NCI-H748 treated with DMSO at 0.1 percent for 48 hours (cell line): ENCODE results near the gene CEP250.
A peak's percentile ranks its signal among the peaks of the same experiment; 100 is the strongest.
"Not testable (repeated sequence)": the region's sequence is repeated elsewhere in the genome, so short reads cannot be mapped to it uniquely, and the experiment has no call there.

Experiments
- DNase-seq: peaks from one replicate; lab custom pipeline; 2025; lab: John Stamatoyannopoulos, UW

CEP250 gene

GRCh38 chr20:35451295-35451694 is 4.1 kb upstream of the CEP250 start:
- DNase-seq = no peak

GRCh38 chr20:35453647-35454046 is 1.8 kb upstream of the CEP250 start:
- no peak for DNase-seq

DNA sequence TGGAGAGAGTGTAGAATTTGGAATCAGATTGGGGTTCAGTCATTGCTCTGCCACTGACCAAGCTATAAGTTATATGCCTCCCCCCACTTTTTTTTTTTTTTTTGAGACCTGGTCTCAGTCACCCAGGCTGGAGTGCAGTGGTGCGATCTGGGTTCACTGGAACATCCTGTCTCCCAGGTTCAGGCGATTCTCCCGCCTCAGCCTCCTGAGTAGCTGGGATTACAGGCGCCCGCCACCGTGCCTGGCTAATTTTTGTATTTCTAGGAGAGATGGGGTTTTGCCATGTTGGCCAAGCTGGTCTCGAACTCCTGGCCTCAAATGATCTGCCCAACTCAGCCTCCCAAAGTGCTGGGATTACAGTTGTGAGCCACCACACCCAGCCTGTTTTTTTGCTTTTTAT is 1.3 kb downstream of the CEP250 start:
- not testable (repeated sequence) for DNase-seq

DNA sequence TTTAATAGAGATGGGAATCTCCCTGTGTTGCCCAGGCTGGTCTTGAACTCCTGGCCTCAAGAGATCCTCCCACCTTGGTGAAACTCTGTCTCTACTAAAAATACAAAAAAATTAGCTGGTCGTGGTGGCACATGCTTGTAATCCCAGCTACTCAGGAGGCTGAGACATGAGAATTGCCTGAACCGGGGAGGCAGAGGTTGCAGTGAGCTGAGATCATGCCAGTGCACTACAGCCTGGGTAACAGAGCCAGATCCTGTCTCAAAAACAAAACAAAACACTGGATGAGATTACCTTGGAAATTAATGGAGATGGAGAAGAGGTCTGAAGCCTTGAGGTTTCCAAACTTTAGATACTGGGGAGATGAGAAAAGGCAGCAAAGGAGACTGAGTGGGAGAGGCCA is 2.1 kb downstream of the CEP250 start:
- DNase-seq = not testable (repeated sequence)

GRCh38 chr20:35458388-35458787 is 3.0 kb downstream of the CEP250 start:
- no peak for DNase-seq

DNA sequence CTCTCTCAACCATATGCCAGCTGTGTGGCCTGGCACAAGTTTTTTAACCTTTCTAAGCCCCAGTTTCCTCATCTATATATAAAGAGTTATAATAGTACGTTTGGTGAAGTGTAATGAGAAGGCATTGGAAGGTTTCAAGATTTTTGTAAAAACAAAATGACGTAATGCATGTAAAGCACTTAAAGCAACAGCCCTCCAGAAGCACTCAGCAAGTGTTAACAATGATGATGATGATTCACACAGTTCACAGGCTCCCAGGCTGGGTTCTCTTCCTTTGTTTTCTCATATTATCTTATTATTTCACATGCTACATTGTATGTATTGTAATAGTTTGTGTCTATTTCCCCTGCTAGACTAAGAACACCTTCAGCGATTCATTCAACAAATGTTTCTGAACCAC is 6.2 kb downstream of the CEP250 start:
- DNase-seq = no peak

DNA sequence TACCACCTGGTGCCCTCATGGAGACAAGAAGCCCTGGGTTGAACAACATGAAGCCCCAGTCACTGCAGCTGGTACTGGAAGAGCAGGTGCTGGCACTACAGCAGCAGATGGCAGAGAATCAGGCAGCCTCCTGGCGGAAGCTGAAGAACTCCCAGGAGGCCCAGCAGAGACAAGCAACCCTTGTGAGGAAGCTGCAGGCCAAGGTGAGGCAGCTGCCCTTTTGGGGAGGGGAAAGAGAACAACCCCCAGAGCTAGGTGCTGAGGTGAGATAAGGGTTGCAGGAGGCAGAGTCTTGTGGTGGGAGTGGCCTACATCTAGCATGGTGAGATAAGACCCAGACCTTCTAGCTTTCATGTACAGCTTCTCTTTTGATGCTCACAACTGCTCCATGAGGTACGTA is 7.0 kb downstream of the CEP250 start:
- no peak for DNase-seq

- peak; percentile 51 for DNase-seq
These were observed 8.3 kb downstream of the CEP250 start for GRCh38 chr20:35463455-35464300.

DNA sequence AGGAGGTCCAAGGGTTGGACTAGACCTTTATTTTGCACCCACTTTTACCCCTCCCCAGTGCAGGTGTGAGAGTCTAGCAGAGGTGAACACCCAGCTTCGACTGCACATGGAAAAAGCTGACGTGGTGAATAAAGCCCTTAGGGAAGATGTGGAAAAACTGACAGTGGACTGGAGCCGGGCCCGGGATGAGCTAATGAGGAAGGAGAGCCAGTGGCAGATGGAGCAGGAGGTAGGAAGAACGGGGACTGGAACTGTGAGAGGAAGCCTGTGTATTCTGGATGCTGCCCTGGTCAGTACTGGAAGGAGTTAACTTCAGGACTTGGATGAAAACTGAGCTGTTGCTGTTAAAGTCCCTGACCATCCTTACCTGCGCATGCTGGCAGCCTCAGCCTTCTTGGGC is 10.6 kb downstream of the CEP250 start:
- no peak for DNase-seq

GRCh38 chr20:35466856-35467255 is 11.5 kb downstream of the CEP250 start:
- no peak for DNase-seq

- DNase-seq = no peak
These were observed 12.2 kb downstream of the CEP250 start for GRCh38 chr20:35467339-35468224.

DNA sequence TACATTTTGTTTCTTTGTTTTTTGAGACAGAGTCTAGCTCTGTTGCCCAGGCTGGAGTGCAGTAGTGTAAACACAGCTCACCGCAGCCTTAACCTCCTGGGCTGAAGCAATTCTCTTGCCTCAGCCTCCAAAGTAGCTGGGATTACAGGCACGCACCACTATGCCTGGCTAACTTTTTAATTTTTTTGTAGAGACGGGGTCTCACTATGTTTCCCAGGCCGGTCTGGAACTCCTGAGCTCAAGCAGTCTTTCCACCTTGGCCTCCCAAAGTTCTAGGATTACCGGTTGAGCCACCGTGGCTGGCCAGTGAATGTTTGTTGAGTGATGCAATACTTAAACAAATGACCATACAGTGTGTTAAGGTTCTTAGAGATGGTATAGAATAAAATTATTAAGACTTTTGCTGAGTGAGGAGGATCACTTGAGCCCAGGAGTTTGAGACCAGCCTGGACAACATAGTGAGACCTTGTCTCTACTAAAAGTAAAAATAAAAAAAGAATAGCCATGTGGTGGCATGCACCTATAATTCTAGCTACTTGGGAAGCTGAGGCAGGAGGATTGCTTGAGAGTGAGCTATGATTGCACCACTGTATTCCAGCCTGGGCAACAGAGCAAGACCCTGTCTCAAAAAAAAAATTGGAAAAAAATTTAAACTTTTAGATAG is 13.4 kb downstream of the CEP250 start:
- no peak for DNase-seq

GRCh38 chr20:35472209-35472608 is 16.8 kb downstream of the CEP250 start:
- DNase-seq = no peak

DNA sequence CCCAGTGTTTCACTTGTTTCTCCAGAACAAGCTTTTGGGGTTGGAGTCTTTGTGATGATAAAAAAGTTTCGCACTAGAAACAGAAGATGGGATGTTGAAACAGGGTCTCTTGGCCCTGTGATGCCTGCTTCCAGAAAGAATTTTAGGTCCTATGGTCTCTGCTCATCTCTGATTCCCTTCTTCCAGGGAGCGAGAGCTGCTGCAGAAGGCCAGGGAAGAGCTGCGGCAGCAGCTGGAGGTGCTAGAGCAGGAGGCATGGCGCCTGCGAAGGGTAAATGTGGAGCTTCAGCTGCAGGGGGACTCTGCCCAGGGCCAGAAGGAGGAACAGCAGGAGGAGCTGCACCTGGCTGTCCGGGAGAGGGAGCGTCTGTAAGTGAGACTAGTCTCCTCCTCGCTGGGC is 18.3 kb downstream of the CEP250 start:
- no peak for DNase-seq

DNA sequence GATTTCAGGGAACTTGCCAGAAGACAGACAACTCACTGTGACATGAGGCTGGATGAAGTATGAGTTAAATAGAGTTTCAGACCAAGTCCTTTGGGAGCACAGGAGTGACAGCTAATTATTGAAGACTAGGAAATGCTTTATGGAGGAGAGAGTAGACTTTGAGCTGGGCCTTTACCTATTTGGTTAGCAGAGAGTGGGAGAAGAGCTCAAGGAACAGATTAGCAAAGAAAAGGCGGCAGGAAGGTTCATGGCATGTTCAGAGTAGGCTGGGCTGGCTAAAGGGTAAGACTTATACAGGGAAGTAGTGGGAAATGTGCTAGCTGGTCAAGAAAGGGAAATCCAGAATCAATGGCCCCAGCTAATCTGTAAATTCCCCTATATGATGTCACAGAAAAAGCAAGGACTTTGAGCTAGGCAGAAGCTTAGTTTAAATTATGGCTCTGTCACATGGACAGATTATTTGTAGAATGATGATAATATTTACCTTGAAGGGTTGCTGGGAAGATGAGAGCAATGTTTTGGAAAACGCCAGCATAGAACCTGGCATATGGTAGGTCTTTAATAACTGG is 19.0 kb downstream of the CEP250 start:
- DNase-seq = no peak

GRCh38 chr20:35476288-35476687 is 20.9 kb downstream of the CEP250 start:
- DNase-seq = no peak

- DNase-seq = no peak
These were observed 23.5 kb downstream of the CEP250 start for GRCh38 chr20:35478804-35479472.

DNA sequence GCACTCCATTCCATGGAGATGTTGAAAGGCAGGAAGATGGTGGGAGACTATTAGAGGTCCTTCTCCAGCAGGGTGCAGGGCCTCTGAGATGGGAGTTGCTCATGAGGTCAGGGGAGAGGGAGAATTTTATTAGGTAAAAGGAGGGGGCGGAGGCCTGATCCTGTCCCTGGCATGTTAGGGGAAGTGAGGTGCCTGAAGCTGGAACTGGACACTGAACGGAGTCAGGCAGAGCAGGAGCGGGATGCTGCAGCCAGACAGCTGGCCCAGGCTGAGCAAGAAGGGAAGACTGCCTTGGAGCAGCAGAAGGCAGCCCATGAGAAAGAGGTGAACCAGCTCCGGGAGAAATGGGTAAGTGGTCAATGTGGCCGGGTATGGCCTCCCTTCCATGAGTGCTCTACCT is 24.4 kb downstream of the CEP250 start:
- no peak for DNase-seq

DNA sequence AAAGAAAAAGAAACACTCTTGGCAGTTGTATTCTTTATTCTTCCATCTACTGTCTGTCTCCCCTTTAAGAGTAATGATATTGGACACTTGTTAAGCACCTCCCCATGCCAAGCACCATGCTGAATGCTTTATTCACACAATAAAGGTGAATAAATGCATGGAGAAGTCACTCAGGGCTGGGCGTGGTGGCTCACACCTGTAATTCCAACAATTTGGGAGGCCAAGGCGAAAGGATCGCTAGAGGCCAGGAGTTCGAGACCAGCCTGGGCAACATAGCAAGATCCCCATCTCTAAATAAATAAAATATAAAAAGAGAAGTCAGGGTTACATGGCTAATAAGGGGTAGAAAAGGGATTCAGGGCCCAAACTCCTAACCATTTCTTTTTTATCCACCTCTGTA is 32.1 kb downstream of the CEP250 start:
- no peak for DNase-seq

GRCh38 chr20:35489717-35490116 is 34.3 kb downstream of the CEP250 start:
- no peak for DNase-seq

DNA sequence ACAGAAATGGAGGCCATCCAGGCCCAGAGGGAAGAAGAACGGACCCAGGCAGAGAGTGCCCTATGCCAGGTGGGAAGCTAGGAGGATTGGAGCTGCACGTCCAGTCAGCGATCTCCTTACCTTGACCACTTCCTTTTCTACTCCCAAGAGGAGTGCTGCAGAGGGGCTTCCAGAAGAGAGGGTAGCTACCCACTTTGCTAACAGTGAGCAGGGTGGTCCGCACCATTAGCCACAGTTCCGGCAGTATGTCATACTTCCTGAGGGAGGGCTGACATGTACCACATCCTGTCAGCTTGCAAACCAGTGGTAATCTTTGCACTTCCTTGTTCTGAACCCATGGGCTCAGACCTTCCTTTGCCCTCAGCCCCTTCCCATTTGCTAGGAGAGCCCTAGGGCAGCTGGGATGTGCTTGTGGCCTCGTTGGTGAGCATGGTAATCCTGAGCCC is 35.4 kb downstream of the CEP250 start:
- no peak for DNase-seq

- no peak for DNase-seq
These were observed 36.4 kb downstream of the CEP250 start for GRCh38 chr20:35491823-35492222.
